GM18502 (cell line): ENCODE measurements around the gene UGGT2.
"Not testable (repeated sequence)": the region's sequence is repeated elsewhere in the genome, so short reads cannot be mapped to it uniquely, and the experiment has no call there.

Experiments
- ATAC-seq: cut with Tn5 transposase; IDR thresholded peaks from one replicate; pipeline ENCODE4 v1.9.1; 2021; ENCODE audit warnings: mild to moderate bottlenecking; ENCODE audit not compliant: unreplicated experiment, poor library complexity

UGGT2 gene

DNA sequence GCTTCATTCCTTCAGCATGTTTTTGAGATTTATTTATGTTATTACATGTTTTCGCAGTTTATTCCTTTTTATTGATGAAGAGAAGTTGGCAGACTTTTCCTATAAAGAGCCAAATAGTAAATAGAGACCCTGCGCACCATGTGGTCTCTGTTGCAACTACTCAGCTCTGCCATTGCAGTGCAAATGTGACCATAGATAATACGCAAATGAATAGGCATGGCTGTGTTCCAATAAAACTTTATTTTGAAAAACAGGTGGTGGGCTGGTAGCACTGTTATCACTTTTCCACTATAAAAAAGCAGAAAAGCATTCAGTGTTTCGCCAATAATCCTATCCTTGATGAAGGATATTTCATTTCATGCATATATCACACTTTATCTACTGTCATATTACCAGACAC is 281.3 kb downstream of the UGGT2 start:
- no peak for ATAC-seq

DNA sequence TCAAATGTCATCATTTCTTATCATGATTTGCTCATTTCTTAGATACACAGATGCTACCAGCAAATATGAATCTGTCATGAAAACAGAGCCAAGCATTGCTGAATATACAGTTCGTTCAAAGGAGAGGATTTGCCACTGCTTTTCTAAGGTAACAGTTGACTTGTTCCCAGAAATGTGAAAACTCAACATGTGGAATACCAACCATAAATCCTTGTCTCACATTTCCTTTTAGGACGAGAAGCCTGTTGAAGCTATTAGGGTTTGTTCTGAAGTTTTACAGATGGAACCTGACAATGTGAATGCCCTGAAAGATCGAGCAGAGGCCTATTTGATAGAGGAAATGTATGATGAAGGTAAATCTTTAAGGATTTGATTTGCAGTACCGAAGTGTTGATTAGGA is 289.6 kb downstream of the UGGT2 start:
- ATAC-seq, result no peak

DNA sequence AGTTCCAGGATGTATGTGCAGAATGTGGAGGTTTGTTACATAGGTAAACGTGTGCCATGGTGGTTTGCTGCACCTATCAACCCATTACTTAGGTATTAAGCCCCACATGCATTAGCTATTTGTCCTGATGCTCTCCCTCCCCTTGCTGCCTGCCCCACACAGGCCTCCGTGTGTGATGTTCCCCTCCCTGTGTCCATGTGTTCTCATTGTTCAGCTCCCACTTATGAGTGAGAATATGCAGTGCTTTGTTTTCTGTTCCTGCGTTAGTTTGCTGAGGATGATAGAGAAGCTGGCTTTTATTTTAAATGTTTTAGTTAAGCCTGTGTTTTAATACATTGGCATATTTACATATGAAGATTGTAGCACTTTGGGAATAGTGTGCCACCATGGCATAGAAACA is 290.6 kb downstream of the UGGT2 start:
- ATAC-seq, result not testable (repeated sequence)

DNA sequence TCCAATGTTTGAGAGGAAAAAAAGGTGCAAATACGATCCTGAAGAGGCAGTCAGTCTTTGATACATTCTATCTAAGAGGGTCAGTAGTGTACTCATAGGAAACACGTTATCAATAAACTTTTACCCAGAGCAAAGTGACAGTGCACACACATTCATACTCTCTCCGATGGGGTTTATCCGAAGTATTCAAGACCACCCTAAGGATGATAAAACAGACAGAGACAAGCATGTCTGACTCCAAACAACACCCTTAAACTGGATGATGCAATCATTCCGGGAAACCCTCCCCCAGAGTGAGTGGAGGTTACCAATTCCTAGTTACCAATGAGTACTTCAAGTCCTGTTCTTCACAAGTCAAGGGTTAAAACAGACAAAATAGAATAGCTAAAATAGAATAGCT is 297.1 kb downstream of the UGGT2 start:
- ATAC-seq, result no peak

DNA sequence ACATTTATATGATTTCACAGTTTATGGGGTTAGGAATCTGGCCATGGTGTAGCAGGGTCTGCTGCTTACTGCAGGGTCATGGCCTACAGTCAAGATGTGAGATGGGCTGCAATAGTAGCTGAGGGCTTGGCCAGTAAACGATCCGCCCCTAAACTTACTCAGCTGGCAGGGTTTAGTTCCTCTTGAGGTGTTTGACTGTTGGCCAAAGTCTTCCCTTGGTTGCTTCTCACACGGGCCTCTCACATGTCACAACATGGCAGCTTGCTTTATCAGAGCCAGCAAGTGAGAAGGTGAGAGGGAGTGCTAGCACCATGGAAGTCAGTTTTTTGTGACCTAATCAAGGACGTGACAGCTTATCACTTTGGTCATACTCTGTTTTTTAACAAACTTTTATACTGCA is 299.1 kb downstream of the UGGT2 start:
- ATAC-seq, result no peak

DNA sequence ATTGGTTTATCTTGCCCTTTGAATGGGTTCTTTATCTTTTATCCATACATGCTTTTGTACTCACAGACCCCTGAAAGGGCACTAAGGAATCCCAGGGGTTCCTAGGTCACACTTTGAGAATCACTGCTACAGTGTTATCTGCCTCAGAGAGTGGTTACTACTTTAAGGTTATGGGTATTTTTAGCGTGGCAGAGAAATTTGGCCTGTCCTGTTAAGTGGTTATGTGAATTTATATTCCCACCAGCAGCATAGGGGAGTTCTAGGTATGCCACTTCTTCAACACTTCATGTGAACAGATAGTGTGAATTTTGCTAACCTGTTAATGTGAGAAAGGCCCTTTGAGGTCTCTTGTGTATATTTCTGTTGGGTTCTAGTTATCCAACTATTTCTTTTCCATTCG is 300.5 kb downstream of the UGGT2 start:
- no peak for ATAC-seq
